ENCODE measurements around the gene VPS37D. TPM values are rescaled to one million over a fixed set of nuclear protein-coding genes. Genes with fewer than 3 reads are reported as not detected.
"Not testable (repeated sequence)": the region's sequence is repeated elsewhere in the genome, so short reads cannot be mapped to it uniquely, and the experiment has no call there.

The VPS37D gene
- total RNA-seq, 1 experiment from 2014 or later: 6.9 TPM

DNA sequence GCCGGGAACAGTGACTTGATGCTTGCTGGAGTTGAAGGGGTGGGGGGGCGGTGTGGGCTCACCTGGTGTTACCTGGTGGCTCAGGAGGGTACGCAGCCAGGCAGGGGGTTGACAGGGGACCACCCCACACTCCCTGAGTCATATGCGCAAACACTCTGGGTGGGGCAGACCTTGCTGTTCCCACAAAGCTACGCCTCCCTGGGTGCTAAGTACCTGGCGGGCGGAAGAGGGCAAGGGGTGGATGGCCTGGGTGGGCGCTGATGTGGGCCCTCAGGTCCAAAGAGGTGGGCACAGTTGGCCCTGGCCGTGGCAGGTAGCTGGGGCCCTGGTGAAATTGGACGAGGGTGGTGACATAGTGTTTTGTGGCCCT is 37.9 kb downstream of the VPS37D start:
- DNase-seq (ENCODE audit: low read depth): no peak

DNA sequence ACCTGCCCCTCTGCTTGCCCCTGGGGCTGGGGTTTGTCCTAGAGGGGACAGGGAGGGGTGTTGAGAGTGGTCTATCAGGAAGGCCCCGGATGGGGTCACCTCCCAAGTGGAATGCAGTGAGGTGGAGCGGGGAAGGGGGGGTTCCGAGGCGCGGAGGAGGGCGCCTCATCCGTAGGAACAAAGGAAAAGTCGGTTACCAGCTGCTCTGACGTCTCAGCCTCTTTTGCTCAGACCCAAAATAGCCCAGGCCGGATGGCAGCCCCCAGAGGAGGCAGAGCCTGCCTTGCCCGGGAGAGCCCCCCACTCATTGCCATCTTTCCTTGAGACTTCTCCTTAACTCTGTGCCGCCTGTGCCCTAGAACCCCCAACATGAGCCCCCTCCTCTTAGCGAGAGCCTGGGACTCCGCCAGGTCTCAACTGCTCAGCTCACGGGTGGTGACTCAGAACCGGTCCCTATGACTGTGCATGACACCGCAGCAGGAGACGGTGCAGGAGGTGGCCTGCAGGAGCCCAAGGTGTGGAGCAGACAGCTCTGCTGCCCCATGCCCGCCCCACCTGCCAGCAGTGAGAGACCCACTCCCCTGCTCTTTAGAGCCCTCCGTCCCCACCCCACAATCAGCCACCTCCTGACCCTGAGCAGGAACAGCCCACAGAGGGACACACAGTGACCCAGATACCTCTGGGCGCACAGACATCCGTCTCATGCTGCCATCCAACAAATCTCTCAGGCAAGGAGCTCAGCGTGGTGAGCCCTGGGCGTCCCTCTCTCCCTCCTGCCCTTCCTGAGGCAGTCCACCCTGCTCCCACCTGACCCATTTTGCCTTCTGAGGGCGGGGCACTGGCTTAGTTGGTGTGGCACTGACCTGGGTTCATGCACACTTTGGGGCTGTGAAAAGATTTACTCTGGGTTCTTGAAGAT is 38.8 kb downstream of the VPS37D start:
- no peak for DNase-seq (ENCODE audit: low read depth)

- no peak for DNase-seq (ENCODE audit: low read depth)
Measured at GRCh38 chr7:73707045-73707631, 39.5 kb downstream of the VPS37D start.

DNA sequence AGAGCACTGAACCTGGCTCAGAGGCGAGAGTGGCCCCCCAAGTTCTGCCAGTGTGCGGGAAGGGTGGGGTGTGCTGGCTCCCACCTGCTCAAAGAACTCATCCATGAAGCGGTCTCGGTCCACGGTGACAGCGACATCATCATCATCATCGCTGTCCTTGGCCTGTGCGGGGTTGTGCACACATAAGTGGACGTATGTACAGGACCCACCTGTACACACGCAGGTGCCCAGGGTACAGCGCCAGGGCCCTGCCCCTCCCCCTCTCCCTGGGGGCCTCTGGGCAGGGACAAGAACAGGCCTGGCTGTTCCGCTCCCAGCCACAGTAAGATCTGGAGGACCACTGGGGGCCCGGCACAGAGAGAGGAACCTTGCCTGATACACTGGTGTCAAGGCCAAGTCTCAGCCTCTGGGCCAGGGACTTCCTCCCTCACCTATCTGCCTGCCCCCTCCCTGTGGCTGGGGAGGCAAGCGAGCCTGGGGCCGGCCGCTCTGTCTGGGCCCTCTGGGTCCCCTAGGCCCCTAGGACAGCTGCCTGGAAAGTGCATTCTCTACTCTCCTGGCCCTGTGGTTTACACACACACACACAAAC is 41.4 kb downstream of the VPS37D start:
- DNase-seq (ENCODE audit: low read depth): no peak

DNA sequence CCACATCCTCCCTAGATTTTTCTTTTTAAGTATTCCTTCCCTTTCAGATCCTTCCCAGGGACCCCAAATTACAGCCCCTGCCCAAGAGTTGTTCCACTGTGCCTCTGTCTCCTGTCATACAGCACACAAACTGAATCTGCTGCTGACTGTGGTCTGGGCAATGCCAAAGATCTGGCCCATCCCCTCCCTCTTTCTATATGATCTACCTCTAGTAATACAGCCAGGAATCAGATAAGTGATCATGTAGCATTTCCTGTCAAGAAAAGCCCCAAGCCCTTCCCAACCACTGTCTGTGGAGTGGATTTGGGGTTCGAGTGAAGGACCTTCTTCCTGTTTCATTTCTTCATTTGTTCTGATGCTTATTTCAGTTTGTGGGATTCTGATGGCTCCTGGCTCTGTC is 45.1 kb downstream of the VPS37D start:
- DNase-seq (ENCODE audit: low read depth): no peak

- DNase-seq (ENCODE audit: low read depth): not testable (repeated sequence)
Measured at GRCh38 chr7:73713319-73713718, 45.7 kb downstream of the VPS37D start.

DNA sequence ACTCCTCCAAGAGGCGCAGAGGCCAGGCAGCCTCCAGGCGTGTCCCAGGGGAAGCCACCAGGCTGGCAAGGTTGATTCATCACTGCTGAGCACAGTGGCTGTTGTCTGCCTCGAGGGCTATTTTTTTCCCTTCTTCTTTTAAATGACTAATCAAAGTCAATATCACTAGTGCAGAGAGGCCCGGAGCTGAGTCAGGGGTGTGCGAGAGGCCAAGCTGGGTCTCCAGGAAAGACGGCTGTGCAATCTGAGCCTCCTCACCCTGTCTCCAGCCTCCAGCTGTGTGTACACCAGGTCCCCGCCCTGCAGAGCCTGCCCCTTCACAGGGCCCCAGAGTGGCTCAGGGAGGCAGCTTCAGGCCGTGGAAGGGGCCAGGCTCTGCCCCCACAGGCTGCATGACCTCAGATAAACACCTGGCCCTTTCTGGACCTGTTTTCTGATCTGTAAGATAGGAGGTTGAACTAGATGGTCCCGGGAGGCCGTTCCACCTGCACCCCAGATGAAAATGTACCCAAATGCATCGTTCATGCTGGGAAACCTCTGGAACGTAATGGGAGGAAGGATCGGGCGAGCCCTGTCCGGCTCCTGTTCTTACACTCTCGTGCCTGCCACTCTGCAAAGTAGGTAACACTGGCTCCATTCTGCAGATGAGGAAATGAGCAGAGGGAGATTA is 48.2 kb downstream of the VPS37D start:
- peak; percentile 99 for DNase-seq (ENCODE audit: low read depth)

GRCh38 chr7:73716318-73716890 is 48.8 kb downstream of the VPS37D start:
- no peak for DNase-seq (ENCODE audit: low read depth)

DNA sequence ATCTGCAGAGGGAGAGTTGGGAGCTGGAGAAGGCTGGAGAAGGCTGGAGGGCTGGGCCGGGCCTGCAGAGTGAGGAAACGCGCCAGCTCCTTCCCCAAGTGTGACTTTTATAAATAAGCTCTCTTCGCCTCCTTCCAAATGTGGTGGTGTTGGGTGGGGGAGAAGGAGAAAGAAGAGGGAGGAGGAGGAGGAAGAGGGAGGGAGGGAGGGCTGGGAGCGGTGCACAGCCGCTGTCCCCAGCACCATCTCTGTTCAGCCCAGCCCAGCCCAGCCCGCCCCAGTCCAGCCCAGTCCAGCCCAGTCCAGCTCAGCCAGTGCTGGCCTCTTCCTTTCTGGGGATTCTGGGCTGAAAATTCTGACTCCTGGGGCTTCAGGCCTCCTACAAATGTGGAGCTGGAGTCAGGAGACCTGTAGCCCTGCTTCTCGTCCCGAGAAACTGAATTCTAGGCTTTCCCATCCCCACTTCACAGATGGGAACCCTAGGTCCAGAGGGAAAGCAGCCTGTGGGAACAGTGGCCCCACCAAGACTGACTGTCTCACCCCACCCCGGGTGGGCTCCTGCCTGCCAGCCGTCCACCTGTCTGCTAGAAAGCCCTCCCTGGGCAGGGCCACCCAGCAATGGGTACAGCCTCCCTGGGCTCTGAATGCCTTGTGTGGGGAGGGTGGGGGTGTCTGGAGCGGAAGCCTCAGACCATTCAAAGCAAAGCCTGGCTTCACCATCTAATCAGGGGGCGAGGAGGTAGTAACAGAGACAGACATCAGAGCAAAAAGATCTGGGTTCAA is 49.6 kb downstream of the VPS37D start:
- DNase-seq (ENCODE audit: low read depth): no peak

GRCh38 chr7:73717991-73718405 is 50.4 kb downstream of the VPS37D start:
- peak; percentile 98 for DNase-seq (ENCODE audit: low read depth)

- no peak for DNase-seq (ENCODE audit: low read depth)
Measured at GRCh38 chr7:73718438-73718881, 50.8 kb downstream of the VPS37D start.

GRCh38 chr7:73718905-73719805 is 51.5 kb downstream of the VPS37D start, which contains the start of gene STX1A:
TSS of gene STX1A (minus strand) at chr7:73719669. CDS start at chr7:73719631, 38 bp downstream.
- DNase-seq (ENCODE audit: low read depth): peak; percentile 70

GRCh38 chr7:73719806-73720169 is 52.2 kb downstream of the VPS37D start:
- DNase-seq (ENCODE audit: low read depth): no peak

- not testable (repeated sequence) for DNase-seq (ENCODE audit: low read depth)
Measured at GRCh38 chr7:73720443-73720842, 52.8 kb downstream of the VPS37D start.

DNA sequence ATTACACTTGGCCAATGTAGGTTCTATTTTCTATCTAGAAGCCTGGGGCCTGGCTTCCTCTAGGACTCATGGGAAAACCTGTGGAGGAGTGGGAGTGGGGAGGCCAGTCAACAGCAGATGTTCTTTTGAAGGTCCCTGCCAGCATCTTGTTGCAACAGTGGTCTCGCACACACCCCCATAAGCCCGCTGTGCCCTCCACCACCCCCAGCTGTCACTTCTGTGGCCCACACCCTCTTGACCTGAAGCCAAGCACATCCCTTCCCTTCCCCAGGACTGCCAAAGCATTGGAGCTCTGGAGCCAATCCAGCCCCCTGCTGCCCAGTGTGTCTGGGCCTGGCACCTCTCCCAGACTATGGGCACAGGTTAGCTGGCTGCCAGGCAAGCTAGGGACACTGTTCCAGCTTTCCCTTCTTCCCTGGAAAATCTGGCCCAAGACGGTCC is 53.8 kb downstream of the VPS37D start:
- DNase-seq (ENCODE audit: low read depth): peak; percentile 88

Measured in LHCN-M2 (cell line).